GM18951 (cell line): ENCODE measurements around the gene CABLES2.

ENCODE experiments used
- POLR2A ChIP-seq: IDR thresholded peaks from 4 replicates; pipeline ENCODE4 v1.6.1; 2011; ENCODE audit warnings: mild to moderate bottlenecking; ENCODE audit not compliant: insufficient read length, insufficient read depth; ENCODE audit errors: extremely low read depth
- in situ Hi-C: fragments of 300-500 bp; cut with MboI; formaldehyde crosslinking; loops from one replicate; pipeline ENCODE4 v1.12.0; 2022; ENCODE audit warnings: low sequenced_read_pairs, mixed read lengths, inconsistent platforms; ENCODE audit not compliant: unreplicated experiment

The CABLES2 gene

DNA sequence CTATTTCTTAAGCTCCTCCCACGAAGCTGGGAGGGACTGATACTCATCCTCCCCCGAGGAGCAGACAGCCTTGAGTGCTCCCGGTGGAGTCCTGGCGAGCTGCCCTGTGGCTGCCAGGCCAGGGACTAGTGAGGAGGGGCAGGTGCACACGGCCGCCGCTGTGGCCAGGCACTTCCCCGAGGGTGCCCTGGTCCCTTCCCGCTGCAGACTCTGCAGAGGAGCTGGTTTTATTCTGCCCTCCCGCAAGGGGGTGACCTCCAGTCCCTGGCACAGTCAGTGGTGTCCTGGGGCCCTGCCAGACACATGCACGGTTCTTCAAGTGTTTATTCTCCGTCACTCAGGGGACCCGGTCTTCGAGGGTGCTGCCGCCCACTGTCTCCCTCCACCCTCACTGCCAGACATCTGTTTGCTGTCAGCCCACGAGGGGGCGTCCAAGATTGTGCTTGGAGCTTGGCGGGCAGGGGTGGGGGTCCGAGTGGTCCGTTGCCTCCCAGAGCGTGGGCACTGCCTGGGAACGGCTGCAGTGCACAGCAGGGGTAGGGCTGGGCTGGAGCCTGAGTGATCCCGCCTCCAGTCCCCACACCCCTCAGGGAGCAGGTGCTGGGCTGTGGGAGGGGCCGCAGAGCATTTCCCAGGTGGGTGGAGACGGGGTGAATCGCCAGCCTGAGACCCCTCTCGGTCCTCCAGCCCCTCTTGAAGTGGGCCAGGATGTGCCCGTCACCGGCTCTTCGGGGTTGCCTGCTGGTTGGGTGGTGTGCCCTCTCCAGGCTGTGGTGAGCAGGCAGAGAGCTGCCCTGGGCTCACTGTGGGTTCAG is 3.1 kb upstream of the CABLES2 start:
- in situ Hi-C loops: no loop called here
- TF ChIP-seq POLR2A: no peak

- in situ Hi-C loops: no loop called here
- TF ChIP-seq POLR2A: no peak
Measured at GRCh38 chr20:62409086-62409853, 2.2 kb upstream of the CABLES2 start.

- in situ Hi-C loops: no loop called here
- no peak for TF ChIP-seq POLR2A
Measured at GRCh38 chr20:62408640-62409039, 1.6 kb upstream of the CABLES2 start.

GRCh38 chr20:62408055-62408454 is 970 bp upstream of the CABLES2 start:
- in situ Hi-C loops: no loop called here
- TF ChIP-seq POLR2A: no peak

DNA sequence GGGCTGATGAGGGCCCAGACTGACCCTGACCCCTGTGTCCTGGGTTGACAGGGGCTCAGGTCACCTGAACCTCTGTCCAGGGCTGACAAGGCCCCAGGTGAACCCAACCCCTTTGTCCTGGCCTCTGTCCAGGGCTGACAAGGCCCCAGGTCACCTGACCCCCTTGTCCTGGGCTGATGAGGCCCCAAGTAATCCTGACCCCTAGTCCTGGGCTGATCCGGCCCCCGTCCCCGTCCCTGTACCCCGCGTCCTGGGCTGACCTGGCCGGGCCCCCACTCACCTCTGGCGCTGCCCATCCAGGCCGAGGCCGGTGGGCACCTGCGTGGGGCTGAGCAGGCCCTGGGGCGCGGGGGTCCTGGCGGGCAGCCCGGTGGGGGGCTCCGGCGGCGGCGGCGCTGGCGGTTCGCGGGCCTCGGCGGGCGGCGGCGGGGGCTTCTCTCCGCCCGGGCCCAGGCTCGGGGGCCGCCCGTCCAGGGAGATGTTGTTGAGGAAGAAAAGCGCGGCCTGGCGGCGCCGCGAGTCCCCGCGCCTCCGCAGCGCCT is 379 bp downstream of the CABLES2 start:
- no peak for TF ChIP-seq POLR2A
- in situ Hi-C loops: no loop called here

DNA sequence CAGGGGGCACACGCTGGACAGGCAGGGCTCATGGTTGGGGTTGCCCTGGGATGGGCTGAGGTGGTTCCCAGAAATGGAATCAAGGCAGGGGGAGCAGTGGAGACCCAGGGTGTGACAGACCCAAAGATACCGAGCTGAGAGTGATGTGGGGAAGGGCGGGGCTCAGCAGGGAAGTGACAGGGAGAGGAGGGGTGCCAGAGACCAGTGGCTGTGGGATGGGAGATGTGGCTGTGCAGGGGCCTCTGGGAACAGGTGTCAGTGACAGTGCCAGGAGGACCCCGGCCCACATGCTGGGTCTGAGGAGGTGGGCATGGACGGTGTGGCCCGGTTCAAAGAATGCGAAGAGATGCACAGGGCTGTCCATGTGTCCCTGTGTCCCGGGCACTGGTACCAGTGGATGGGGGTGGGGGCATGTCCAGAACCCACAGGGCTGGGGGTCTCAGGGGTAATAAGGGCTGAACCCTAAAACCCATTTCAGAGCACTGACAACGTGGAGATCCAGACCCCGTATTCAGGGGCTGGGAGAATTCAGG is 1.0 kb downstream of the CABLES2 start:
- in situ Hi-C loops: no loop called here
- TF ChIP-seq POLR2A: no peak

GRCh38 chr20:62405108-62405980 is 1.7 kb downstream of the CABLES2 start:
- in situ Hi-C loops: no loop called here
- no peak for TF ChIP-seq POLR2A

GRCh38 chr20:62404761-62405107 is 2.4 kb downstream of the CABLES2 start:
- TF ChIP-seq POLR2A: no peak
- in situ Hi-C loops: no loop called here

DNA sequence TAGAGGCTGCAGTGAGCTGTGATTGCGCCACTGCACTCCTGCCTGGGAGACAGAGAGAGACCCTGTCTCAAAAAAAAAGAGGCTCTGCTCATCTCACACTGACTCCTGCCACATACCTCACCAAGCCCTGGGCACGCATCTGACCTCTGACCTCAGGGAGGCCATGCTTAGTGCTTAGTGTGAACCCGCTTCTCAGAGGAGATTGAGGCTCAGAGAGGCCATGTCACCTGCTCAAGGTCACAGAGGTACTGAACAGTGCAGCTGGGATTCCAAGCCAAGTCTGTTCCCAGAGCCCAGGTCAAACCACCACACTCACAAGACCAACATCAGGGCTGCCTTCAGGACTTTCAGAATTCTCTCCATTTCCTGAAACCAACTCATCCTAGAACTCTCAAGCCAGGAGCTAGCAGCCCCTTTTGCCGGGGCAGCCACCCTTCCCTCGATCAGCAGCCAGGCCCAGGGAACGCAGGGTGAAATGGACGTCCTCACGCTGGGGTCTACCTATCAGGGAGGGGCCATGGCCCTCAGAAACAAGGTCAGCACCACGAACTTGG is 2.9 kb downstream of the CABLES2 start:
- in situ Hi-C loops: no loop called here
- no peak for TF ChIP-seq POLR2A

- in situ Hi-C loops: no loop called here
Measured at GRCh38 chr20:62403331-62403730, 3.8 kb downstream of the CABLES2 start.

GRCh38 chr20:62402456-62403150 is 4.5 kb downstream of the CABLES2 start:
- in situ Hi-C loops: no loop called here
- TF ChIP-seq POLR2A: no peak

More at GRCh38 chr20:62403331-62403730, 3.8 kb downstream of the CABLES2 start:
- no peak for TF ChIP-seq POLR2A

DNA sequence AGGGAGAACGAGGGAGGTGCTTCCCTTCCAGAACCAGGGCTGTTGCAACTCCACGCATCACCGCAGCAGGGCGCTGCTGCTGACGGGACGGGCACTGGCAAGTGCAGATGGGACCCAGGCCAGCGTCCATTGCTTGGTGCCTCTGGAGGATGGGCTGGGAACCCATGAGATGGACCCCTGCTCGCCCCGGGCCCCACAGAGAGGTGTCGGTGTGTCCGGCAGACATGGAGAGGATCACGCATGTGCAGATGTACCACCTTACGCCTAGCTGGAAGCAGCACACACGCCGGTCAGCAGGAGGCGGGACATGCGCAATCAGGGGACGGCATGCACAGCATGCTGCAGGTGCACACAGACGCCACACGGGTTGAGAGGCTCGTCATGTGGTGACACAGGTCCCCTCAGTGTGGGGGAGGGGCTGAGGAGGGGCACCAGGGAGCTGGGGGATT is 5.7 kb downstream of the CABLES2 start:
- in situ Hi-C loops: no loop called here
- no peak for TF ChIP-seq POLR2A
